Measurements from ENCODE around the gene BOD1. TPM values are rescaled to one million over a fixed set of nuclear protein-coding genes. Genes with fewer than 3 reads are reported as not detected.

Gene BOD1
- total and polyA plus RNA-seq, 3 donors from 2014 or later = 59.4 to 88.1 (median 70.1) TPM

GRCh38 chr5:173655196-173655797, 38.8 kb upstream of the BOD1 start:
- DNase-seq = no peak
- H3K27me3 ChIP-seq = no peaks in the 10 kb centered on the region
- no peaks in the 10 kb centered on the region for H3K4me1 ChIP-seq
- 84 to 96% methylated on average over 3 of the region's 3 CpGs for WGBS, 2 donors
- H3K9me3 ChIP-seq = no peaks in the 10 kb centered on the region
- H3K4me3 ChIP-seq = no peak overlapping the region
- H3K27ac ChIP-seq = no peak overlapping the region
- intact Hi-C loops (cut with DNase I; ENCODE audit: low total_unique reads) = no loop called here
- TF ChIP-seq, protein P1, sequence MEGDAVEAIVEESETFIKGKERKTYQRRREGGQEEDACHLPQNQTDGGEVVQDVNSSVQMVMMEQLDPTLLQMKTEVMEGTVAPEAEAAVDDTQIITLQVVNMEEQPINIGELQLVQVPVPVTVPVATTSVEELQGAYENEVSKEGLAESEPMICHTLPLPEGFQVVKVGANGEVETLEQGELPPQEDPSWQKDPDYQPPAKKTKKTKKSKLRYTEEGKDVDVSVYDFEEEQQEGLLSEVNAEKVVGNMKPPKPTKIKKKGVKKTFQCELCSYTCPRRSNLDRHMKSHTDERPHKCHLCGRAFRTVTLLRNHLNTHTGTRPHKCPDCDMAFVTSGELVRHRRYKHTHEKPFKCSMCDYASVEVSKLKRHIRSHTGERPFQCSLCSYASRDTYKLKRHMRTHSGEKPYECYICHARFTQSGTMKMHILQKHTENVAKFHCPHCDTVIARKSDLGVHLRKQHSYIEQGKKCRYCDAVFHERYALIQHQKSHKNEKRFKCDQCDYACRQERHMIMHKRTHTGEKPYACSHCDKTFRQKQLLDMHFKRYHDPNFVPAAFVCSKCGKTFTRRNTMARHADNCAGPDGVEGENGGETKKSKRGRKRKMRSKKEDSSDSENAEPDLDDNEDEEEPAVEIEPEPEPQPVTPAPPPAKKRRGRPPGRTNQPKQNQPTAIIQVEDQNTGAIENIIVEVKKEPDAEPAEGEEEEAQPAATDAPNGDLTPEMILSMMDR (IDR thresholded peaks at IDR 0.05) = no peak
- no peak for TF ChIP-seq POLR2A (IDR thresholded peaks at IDR 0.05)
- H3K36me3 ChIP-seq (ENCODE audit: low read depth, missing control alignments) = no peaks in the 10 kb centered on the region

DNA sequence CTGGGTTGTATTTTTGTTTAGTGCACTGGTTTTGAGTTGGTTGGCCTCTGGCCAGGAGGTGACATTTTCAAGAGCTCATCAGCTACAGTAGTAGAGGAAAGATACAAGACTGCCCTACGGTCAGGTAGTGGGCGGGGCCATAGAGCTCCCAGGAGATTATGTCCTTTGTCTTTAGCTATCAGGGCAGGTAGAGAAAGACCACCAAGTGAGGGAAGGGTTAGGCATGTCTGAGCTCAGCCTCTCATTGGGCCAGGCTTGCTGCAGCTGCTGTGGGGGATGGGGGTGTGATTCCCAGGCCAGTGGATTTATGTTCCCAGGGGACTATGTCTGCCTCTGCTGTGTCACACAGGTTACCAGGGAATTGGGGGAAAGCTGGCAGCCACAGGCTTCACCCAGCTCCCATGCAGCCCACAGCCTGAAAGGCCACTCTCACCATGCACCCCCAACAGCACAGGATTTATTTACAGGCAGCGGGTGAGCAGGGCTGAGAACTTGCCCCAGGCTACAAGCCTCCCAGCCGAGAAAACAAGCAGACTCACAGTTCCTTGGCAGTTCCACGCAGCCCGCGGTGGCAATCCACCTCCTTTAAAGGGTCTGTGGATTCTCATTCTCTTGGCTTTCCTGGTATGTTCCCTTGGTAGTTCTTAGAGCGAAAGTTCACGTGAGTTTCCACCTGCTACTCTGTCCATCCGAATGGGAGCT, 37.5 kb upstream of the BOD1 start:
- no peak for DNase-seq
- no peak overlapping the region for H3K27ac ChIP-seq
- no peaks in the 10 kb centered on the region for H3K9me3 ChIP-seq
- H3K27me3 ChIP-seq = no peaks in the 10 kb centered on the region
- TF ChIP-seq, protein P1 (IDR thresholded peaks at IDR 0.05) = no peak
- TF ChIP-seq POLR2A (IDR thresholded peaks at IDR 0.05) = no peak
- H3K4me3 ChIP-seq = no peak overlapping the region
- no peaks in the 10 kb centered on the region for H3K36me3 ChIP-seq (ENCODE audit: low read depth, missing control alignments)
- 91 to 99% methylated on average over 10 of the region's 10 CpGs for WGBS, 2 donors
- intact Hi-C loops (cut with DNase I; ENCODE audit: low total_unique reads) = no loop called here
- H3K4me1 ChIP-seq = no peaks in the 10 kb centered on the region

DNA sequence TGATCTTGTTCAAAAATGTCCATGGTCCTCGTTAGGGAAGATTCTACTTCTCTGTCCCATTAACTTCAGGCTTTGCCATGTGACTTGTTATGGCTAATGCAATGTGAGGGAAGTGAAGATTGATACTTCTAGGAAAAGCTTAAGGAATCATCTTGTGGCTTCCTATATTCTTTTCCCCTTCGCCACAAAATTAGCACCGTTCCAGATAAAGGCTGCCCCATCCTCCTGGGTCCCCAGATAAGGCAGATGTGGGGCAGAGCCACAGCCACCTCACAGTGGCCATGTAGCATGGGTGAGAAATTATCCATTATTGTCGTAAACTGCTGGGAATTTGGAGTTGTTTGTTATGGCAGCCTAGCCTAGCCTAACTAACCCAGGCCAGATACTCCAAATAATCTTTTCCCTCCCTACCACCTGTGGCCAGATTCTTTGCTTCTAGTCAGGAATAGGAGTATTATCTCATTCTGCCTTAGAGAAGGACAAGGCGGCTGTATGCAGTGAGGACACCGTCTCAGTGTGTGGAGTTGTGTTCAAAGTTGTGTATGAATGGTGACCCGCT, 31.9 kb upstream of the BOD1 start:
- H3K4me3 ChIP-seq = no peak overlapping the region
- 90 to 96% methylated on average over 7 of the region's 7 CpGs for WGBS, 2 donors
- DNase-seq = no peak
- intact Hi-C loops (cut with DNase I; ENCODE audit: low total_unique reads) = no loop called here
- H3K27ac ChIP-seq = no peak overlapping the region
- no peaks in the 10 kb centered on the region for H3K9me3 ChIP-seq
- no peaks in the 10 kb centered on the region for H3K36me3 ChIP-seq (ENCODE audit: low read depth, missing control alignments)
- H3K4me1 ChIP-seq = no peaks in the 10 kb centered on the region
- no peaks in the 10 kb centered on the region for H3K27me3 ChIP-seq
- no peak for TF ChIP-seq POLR2A (IDR thresholded peaks at IDR 0.05)
- TF ChIP-seq, protein P1 (IDR thresholded peaks at IDR 0.05) = no peak

DNA sequence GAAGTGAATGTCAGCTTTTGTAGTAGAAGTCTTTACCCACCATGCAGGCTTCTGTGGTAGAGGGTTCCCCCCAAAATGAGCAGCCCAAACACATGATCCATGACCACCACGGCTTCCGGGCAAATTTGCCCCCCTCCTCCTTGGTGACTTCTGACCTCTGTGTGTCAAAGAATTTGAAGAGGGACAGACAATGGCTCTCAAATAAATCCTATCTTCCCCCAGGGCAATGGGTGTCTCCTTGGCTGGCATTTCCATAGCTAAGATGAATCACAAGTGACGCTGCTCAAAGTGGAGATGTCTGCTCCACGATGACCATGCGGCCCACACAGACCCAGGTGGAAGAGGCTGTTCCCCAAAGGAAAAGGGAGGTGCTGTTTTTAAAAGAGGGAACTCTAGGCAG, 30.2 kb upstream of the BOD1 start:
- 88 to 97% methylated on average over 5 of the region's 5 CpGs for WGBS, 2 donors
- H3K27ac ChIP-seq = no peak overlapping the region
- TF ChIP-seq POLR2A (IDR thresholded peaks at IDR 0.05) = no peak
- TF ChIP-seq, protein P1 (IDR thresholded peaks at IDR 0.05) = no peak
- no peak overlapping the region for H3K4me3 ChIP-seq
- no peaks in the 10 kb centered on the region for H3K4me1 ChIP-seq
- no peaks in the 10 kb centered on the region for H3K27me3 ChIP-seq
- intact Hi-C loops (cut with DNase I; ENCODE audit: low total_unique reads) = no loop called here
- DNase-seq = no peak
- no peaks in the 10 kb centered on the region for H3K36me3 ChIP-seq (ENCODE audit: low read depth, missing control alignments)
- H3K9me3 ChIP-seq = no peaks in the 10 kb centered on the region

Measured in testis (tissue), 3 donors.